Activated naive CD8-positive, alpha-beta T cell treated with anti-CD3 and anti-CD28 coated beads for 36 hours (primary cell): ENCODE results near the gene LSM11. TPM values are rescaled to one million over a fixed set of nuclear protein-coding genes. Genes with fewer than 3 reads are reported as not detected.
"Not testable (repeated sequence)": the region's sequence is repeated elsewhere in the genome, so short reads cannot be mapped to it uniquely, and the experiment has no call there.

Source experiments
- DNase-seq: peaks from one replicate; pipeline ENCODE4 v3.0.0; 2021
- H3K27ac Mint-ChIP-seq: one replicate; pipeline ENCODE4 v1.8.0; 2022; ENCODE audit warnings: mild to moderate bottlenecking, moderate library complexity, mixed read lengths
- H3K27me3 Mint-ChIP-seq: one replicate; pipeline ENCODE4 v1.8.0; 2022; ENCODE audit warnings: mild to moderate bottlenecking, mixed read lengths
- H3K36me3 Mint-ChIP-seq: one replicate; pipeline ENCODE4 v1.8.0; 2021; ENCODE audit warnings: mild to moderate bottlenecking, mixed read lengths
- H3K4me1 Mint-ChIP-seq: one replicate; pipeline ENCODE4 v1.8.0; 2021; ENCODE audit warnings: mixed read lengths
- H3K4me3 Mint-ChIP-seq: one replicate; pipeline ENCODE4 v1.8.0; 2022; ENCODE audit warnings: mild to moderate bottlenecking, moderate library complexity, mixed read lengths
- H3K9me3 Mint-ChIP-seq: one replicate; pipeline ENCODE4 v1.8.0; 2022; ENCODE audit warnings: mixed read lengths
- total RNA-seq, 2 experiments: library from RNA; stranded (reverse); gene quantifications; one replicate each; pipeline ENCODE4 v1.2.3, GENCODE V29; 2021

LSM11 gene
- total RNA-seq, 2 experiments from 2014 or later: 6.7 to 7.5 TPM

GRCh38 chr5:157726607-157727006 is 16.9 kb upstream of the LSM11 start:
- Mint-ChIP-seq H3K36me3 (peaks cover 30% of the 10 kb centered on the region), H3K4me1 (peaks cover 14% of the 10 kb centered on the region)
- not testable (repeated sequence) for DNase-seq, H3K27me3 Mint-ChIP-seq, H3K9me3 Mint-ChIP-seq, H3K27ac Mint-ChIP-seq, H3K4me3 Mint-ChIP-seq

- Mint-ChIP-seq H3K4me1 (peaks cover 19% of the 10 kb centered on the region), H3K36me3 (peaks cover 26% of the 10 kb centered on the region)
- not testable (repeated sequence) for H3K27me3 Mint-ChIP-seq, H3K9me3 Mint-ChIP-seq, DNase-seq, H3K4me3 Mint-ChIP-seq, H3K27ac Mint-ChIP-seq
Measured at GRCh38 chr5:157727858-157728257, 15.7 kb upstream of the LSM11 start.

GRCh38 chr5:157729858-157730257 is 13.7 kb upstream of the LSM11 start:
- DNase-seq: no peak
- Mint-ChIP-seq H3K4me3 (no peak overlapping the region), H3K27me3 (no peaks in the 10 kb centered on the region), H3K36me3 (peaks cover 18% of the 10 kb centered on the region), H3K9me3 (no peaks in the 10 kb centered on the region), H3K4me1 (peaks cover 22% of the 10 kb centered on the region), H3K27ac (peak overlapping the region; percentile 57)

- Mint-ChIP-seq H3K9me3 (no peaks in the 10 kb centered on the region), H3K27ac (peak overlapping the region; percentile 99), H3K4me3 (peak overlapping the region; percentile 92), H3K4me1 (peaks cover 22% of the 10 kb centered on the region), H3K27me3 (no peaks in the 10 kb centered on the region), H3K36me3 (peaks cover 12% of the 10 kb centered on the region)
- no peak for DNase-seq
Measured at GRCh38 chr5:157730900-157731271, 12.6 kb upstream of the LSM11 start.

GRCh38 chr5:157731272-157732129 is 12.0 kb upstream of the LSM11 start, which contains the start of gene THG1L:
Gene THG1L (plus strand): TSS chr5:157731420. CDS start chr5:157731441, 21 bp downstream.
- Mint-ChIP-seq H3K4me1 (peaks cover 22% of the 10 kb centered on the region), H3K36me3 (peaks cover 7% of the 10 kb centered on the region), H3K27ac (peak within 1 kb of the TSS; percentile 99), H3K27me3 (no peaks in the 10 kb centered on the region), H3K9me3 (no peaks in the 10 kb centered on the region), H3K4me3 (peak within 1 kb of the TSS; percentile 92)
- DNase-seq: peak; percentile 98

GRCh38 chr5:157732130-157732514 is 11.4 kb upstream of the LSM11 start:
- H3K27me3 Mint-ChIP-seq: no peaks in the 10 kb centered on the region
- no peak for DNase-seq
- no peaks in the 10 kb centered on the region for H3K9me3 Mint-ChIP-seq
- H3K36me3 Mint-ChIP-seq: peaks cover 7% of the 10 kb centered on the region
- H3K4me1 Mint-ChIP-seq: peaks cover 22% of the 10 kb centered on the region
- peak overlapping the region; percentile 99 for H3K27ac Mint-ChIP-seq
- H3K4me3 Mint-ChIP-seq: peak overlapping the region; percentile 92

GRCh38 chr5:157732596-157733262 is 10.8 kb upstream of the LSM11 start:
- Mint-ChIP-seq H3K36me3 (peaks cover 5% of the 10 kb centered on the region), H3K4me1 (peaks cover 22% of the 10 kb centered on the region), H3K27me3 (no peaks in the 10 kb centered on the region), H3K9me3 (no peaks in the 10 kb centered on the region), H3K4me3 (peak overlapping the region; percentile 47), H3K27ac (no peak overlapping the region)
- no peak for DNase-seq

GRCh38 chr5:157734436-157734835 is 9.1 kb upstream of the LSM11 start:
- Mint-ChIP-seq H3K4me3 (no peak overlapping the region), H3K4me1 (peaks cover 19% of the 10 kb centered on the region), H3K27ac (no peak overlapping the region), H3K9me3 (no peaks in the 10 kb centered on the region), H3K36me3 (peaks cover 15% of the 10 kb centered on the region), H3K27me3 (no peaks in the 10 kb centered on the region)
- no peak for DNase-seq

- no peak for DNase-seq
- no peaks in the 10 kb centered on the region for H3K9me3 Mint-ChIP-seq
- H3K4me1 Mint-ChIP-seq: peaks cover 9% of the 10 kb centered on the region
- H3K27me3 Mint-ChIP-seq: no peaks in the 10 kb centered on the region
- no peak overlapping the region for H3K4me3 Mint-ChIP-seq
- peaks cover 20% of the 10 kb centered on the region for H3K36me3 Mint-ChIP-seq
- no peak overlapping the region for H3K27ac Mint-ChIP-seq
Measured at GRCh38 chr5:157735991-157736390, 7.5 kb upstream of the LSM11 start.

GRCh38 chr5:157739388-157740228 is 3.9 kb upstream of the LSM11 start:
- DNase-seq: no peak
- peaks cover 10% of the 10 kb centered on the region for H3K4me1 Mint-ChIP-seq
- peaks cover 24% of the 10 kb centered on the region for H3K36me3 Mint-ChIP-seq
- H3K27me3 Mint-ChIP-seq: no peaks in the 10 kb centered on the region
- H3K4me3 Mint-ChIP-seq: no peak overlapping the region
- H3K9me3 Mint-ChIP-seq: no peaks in the 10 kb centered on the region
- no peak overlapping the region for H3K27ac Mint-ChIP-seq

GRCh38 chr5:157740229-157740610 is 3.3 kb upstream of the LSM11 start:
- no peaks in the 10 kb centered on the region for H3K9me3 Mint-ChIP-seq
- no peak for DNase-seq
- peaks cover 25% of the 10 kb centered on the region for H3K36me3 Mint-ChIP-seq
- H3K27ac Mint-ChIP-seq: no peak overlapping the region
- no peaks in the 10 kb centered on the region for H3K27me3 Mint-ChIP-seq
- peaks cover 14% of the 10 kb centered on the region for H3K4me1 Mint-ChIP-seq
- H3K4me3 Mint-ChIP-seq: no peak overlapping the region

- DNase-seq: no peak
- Mint-ChIP-seq H3K4me1 (peaks cover 18% of the 10 kb centered on the region), H3K4me3 (no peak overlapping the region), H3K27me3 (no peaks in the 10 kb centered on the region), H3K36me3 (peaks cover 29% of the 10 kb centered on the region), H3K27ac (no peak overlapping the region), H3K9me3 (no peaks in the 10 kb centered on the region)
Measured at GRCh38 chr5:157741131-157741530, 2.4 kb upstream of the LSM11 start.

- H3K27me3 Mint-ChIP-seq: no peaks in the 10 kb centered on the region
- H3K4me3 Mint-ChIP-seq: peak overlapping the region; percentile 91
- peaks cover 37% of the 10 kb centered on the region for H3K4me1 Mint-ChIP-seq
- DNase-seq: no peak
- H3K27ac Mint-ChIP-seq: peak overlapping the region; percentile 81
- no peaks in the 10 kb centered on the region for H3K9me3 Mint-ChIP-seq
- peaks cover 18% of the 10 kb centered on the region for H3K36me3 Mint-ChIP-seq
Measured at GRCh38 chr5:157744051-157745011, 819 bp downstream of the LSM11 start.

GRCh38 chr5:157745041-157745456 is 1.5 kb downstream of the LSM11 start:
- Mint-ChIP-seq H3K4me3 (peak overlapping the region; percentile 91), H3K9me3 (no peaks in the 10 kb centered on the region), H3K27me3 (no peaks in the 10 kb centered on the region), H3K27ac (no peak overlapping the region), H3K36me3 (peaks cover 15% of the 10 kb centered on the region), H3K4me1 (peaks cover 44% of the 10 kb centered on the region)
- DNase-seq: no peak
